Activated CD8-positive, alpha-beta memory T cell treated with anti-CD3 and anti-CD28 coated beads for 36 hours (primary cell): Measurements from ENCODE around the gene BLOC1S5. TPM values are rescaled to one million over a fixed set of nuclear protein-coding genes. Genes with fewer than 3 reads are reported as not detected.

Source experiments
- CTCF ChIA-PET: fragments of 350-600 bp; sonication (Branson Sonifier 250); formaldehyde crosslinking; loops from one replicate; lab custom pipeline; 2021; ENCODE audit warnings: antibody characterized with exemption; lab: Charles Lee
- POLR2A ChIA-PET: fragments of 350-600 bp; sonication (Branson Sonifier 250); formaldehyde crosslinking; loops from one replicate; lab custom pipeline; 2021; ENCODE audit warnings: antibody characterized with exemption; lab: Charles Lee
- total RNA-seq, 2 experiments: library from RNA; stranded (reverse); gene quantifications; one replicate each; pipeline ENCODE4 v1.2.3, GENCODE V29; 2021

Gene BLOC1S5
- total RNA-seq: 10 to 100 TPM; 21.4 to 22.6 TPM

- ChIA-PET CTCF (interaction anchor here (1.2 kb wide), 1 partner anchor 154 kb away, joined by 3 read pairs; no protein-coding TSS in a partner anchor), POLR2A (interaction anchor here (0.6 to 2.4 kb wide), 5 partner anchors 38 to 675 kb away, joined by 3 to 18 read pairs (median 3); partner anchors contain the start of genes CAGE1, EEF1E1 and RIOK1)
Observed at GRCh38 chr6:8063761-8064637, at the start of gene BLOC1S5. BLOC1S5 (minus strand) TSS chr6:8064389; CDS start chr6:8064376, 13 bp downstream.

- CTCF ChIA-PET: no interaction called here
- POLR2A ChIA-PET: no interaction called here
Observed at GRCh38 chr6:8113131-8113654, 49.0 kb upstream of the BLOC1S5 start.

- ChIA-PET CTCF (no interaction called here), POLR2A (no interaction called here)
Observed at GRCh38 chr6:8110725-8111124, 46.5 kb upstream of the BLOC1S5 start.

DNA sequence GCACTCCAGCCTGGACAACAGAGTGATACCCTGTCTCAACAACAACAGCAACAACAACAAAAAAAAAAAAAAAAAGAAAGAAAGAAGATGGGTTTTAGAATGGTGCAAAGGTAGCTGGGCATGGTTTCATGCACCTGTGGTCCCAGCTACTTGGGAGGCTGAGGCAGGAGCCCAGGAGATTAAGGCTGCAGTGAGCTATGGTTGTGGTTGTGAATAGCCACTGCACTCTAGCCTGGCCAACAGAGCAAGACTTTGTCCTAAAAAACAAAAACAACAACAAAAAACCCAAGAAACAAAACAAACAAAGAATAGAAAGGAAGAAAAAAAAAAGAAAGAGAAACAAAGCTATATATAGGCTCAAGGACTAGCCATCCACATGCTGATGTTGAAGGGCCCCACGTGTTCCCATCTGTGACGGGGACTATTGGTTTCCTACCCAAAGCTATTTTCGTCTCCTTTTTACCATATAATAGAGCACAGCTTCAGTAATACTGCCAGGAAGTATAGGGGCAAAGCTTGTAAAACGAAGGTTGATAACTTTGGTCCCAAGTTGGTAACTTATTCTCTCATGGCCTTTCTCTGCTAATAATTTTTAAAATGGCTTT is 46.0 kb upstream of the BLOC1S5 start:
- ChIA-PET POLR2A (no interaction called here), CTCF (no interaction called here)

GRCh38 chr6:8108759-8109539 is 44.8 kb upstream of the BLOC1S5 start:
- CTCF ChIA-PET: no interaction called here
- POLR2A ChIA-PET: no interaction called here

- ChIA-PET POLR2A (no interaction called here), CTCF (interaction anchor here (0.6 kb wide), 1 partner anchor 175 kb away, joined by 3 read pairs; no protein-coding TSS in a partner anchor)
Observed at GRCh38 chr6:8108031-8108660, 44.0 kb upstream of the BLOC1S5 start.

- CTCF ChIA-PET: interaction anchor here (0.6 kb wide), 1 partner anchor 130 kb away, joined by 3 read pairs; no protein-coding TSS in a partner anchor
- POLR2A ChIA-PET: no interaction called here
Observed at GRCh38 chr6:8105791-8106190, 41.6 kb upstream of the BLOC1S5 start.

- POLR2A ChIA-PET: no interaction called here
- CTCF ChIA-PET: no interaction called here
Observed at GRCh38 chr6:8103726-8104125, 39.5 kb upstream of the BLOC1S5 start.

GRCh38 chr6:8102122-8102958 is 38.2 kb upstream of the BLOC1S5 start, which contains the start of gene EEF1E1:
EEF1E1 (minus strand) TSS chr6:8102548; CDS start chr6:8102521, 27 bp downstream.
- ChIA-PET CTCF (interaction anchor here (0.9 kb wide), 1 partner anchor 117 kb away, joined by 3 read pairs; no protein-coding TSS in a partner anchor), POLR2A (interaction anchor here (0.5 to 1.5 kb wide), 6 partner anchors 15 to 713 kb away, joined by 3 to 18 read pairs (median 5); partner anchors contain the start of genes BLOC1S5, CAGE1 and RIOK1)

GRCh38 chr6:8100159-8100854 is 36.1 kb upstream of the BLOC1S5 start:
- ChIA-PET CTCF (no interaction called here), POLR2A (interaction anchor here (0.6 kb wide), 1 partner anchor 42 kb away, joined by 5 read pairs; no protein-coding TSS in a partner anchor)

- CTCF ChIA-PET: no interaction called here
Observed at GRCh38 chr6:8090650-8091049, 26.5 kb upstream of the BLOC1S5 start.

DNA sequence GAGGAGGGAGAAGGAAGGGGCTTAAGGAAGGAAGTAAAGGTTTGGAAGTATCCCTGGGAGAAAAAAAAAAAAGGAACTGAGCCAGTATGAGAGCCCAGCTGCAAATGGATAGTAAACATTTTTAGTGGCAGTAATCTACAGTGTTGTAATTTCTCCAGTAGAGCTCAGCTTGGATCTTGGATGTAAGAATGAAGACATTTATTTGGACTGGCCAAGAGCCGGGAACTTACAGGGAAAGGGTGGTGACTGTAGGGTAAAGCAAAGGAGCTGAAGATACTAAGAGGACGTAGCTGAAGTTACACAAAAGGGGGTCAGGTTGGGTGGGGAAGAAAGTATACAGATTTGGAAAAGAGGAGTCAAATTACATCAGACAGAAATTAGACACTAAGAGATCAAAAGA is 24.7 kb upstream of the BLOC1S5 start:
- ChIA-PET POLR2A (no interaction called here), CTCF (no interaction called here)

More at GRCh38 chr6:8090650-8091049, 26.5 kb upstream of the BLOC1S5 start:
- POLR2A ChIA-PET: no interaction called here

- POLR2A ChIA-PET: interaction anchor here (0.7 kb wide), 1 partner anchor 14 kb away, joined by 3 read pairs; no protein-coding TSS in a partner anchor
- CTCF ChIA-PET: no interaction called here
Observed at GRCh38 chr6:8087870-8088754, 23.9 kb upstream of the BLOC1S5 start.

DNA sequence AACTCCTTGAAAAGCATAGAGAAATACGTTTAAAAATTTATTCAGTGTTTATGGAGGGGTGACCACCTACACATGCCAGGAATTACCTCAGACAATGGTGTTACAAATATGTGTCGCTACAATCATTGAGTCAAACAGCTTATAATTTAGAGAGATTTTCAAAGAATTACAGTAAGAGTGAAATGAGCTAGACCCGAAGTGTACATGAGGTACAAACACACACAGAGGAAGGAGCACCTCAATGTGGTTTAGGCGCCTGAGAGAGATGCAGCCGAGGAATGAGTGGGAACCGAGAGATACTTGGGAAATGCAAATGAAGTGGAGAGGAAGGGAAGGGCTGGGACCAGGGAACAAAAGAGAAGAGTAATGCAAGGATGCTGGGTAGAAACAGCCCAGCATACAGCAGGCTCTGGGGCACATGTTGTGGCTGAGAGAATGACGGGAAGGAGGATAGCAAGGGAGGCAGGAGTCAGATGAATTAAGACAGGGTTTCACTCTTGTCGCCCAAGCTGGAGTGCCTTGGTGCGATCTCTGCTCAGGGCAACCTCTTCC is 22.6 kb upstream of the BLOC1S5 start:
- POLR2A ChIA-PET: no interaction called here
- CTCF ChIA-PET: no interaction called here

DNA sequence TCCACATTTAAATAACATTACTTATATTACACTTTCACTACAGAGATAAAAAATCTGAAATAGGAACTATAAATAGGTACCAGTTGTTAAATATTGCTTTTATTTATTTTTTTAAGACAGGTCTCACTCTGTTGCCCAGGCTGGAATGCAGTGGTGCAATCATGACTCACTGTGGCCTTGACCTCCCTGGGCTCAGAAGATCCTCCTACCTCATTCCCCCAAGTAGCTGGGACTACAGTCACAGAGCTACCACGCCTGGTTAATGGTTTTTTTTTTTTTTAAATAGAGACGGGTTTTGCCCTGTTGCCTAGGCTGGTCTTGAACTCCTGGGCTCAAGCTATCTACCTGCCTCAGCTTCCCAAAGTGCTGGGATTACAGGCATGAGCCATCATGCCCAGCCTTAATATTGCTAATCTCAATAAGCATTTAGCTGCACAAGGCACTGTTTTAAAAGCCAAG is 20.9 kb upstream of the BLOC1S5 start:
- POLR2A ChIA-PET: no interaction called here
- CTCF ChIA-PET: no interaction called here

DNA sequence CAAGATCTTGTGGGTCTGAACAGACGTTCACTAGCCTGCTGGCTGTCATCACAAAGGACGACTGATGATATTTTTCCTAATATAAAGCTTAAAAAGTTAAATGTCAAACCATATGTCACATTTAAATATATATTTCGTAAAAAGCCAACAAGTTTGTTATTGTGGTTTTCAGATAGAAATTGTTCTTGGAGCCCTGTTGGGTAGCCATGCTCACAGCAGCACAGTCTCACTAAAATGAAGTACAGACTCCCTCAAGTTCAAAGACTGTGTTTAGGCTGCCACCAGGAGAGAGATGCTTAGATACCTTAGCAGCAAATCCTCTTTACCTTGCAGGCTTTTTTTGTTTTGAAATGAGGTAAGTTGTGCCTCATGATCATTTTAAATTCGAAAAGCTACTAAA is 20.4 kb upstream of the BLOC1S5 start:
- ChIA-PET CTCF (no interaction called here), POLR2A (no interaction called here)
